ENCODE data around the gene TCP1.

TCP1 gene

GRCh38 chr6:159758031-159759001, 31.1 kb downstream of the TCP1 start:
- Histone ChIP-seq H3K36me3 (ENCODE audit: control insufficient read depth, insufficient read depth, low read length) (peaks cover 9% of the 10 kb centered on the region), H3K27ac (ENCODE audit: low read depth, low read length) (no peak overlapping the region), H4K5ac (ENCODE audit: low read length) (no peak overlapping the region), H2BK15ac (replicated peaks; ENCODE audit: low read depth) (no peak overlapping the region), H3K4me2 (ENCODE audit: low read length) (no peak overlapping the region), H2AK5ac (ENCODE audit: low read length) (no peak overlapping the region), H3K79me2 (ENCODE audit: control insufficient read depth, insufficient read depth, low read length) (peaks cover 8% of the 10 kb centered on the region), H3K4ac (ENCODE audit: low read depth, low read length) (no peak overlapping the region), H3K4me1 (ENCODE audit: control insufficient read depth, low read depth, low read length) (peaks cover 7% of the 10 kb centered on the region), H3K79me1 (ENCODE audit: low read length) (peaks cover 11% of the 10 kb centered on the region), H3K4me3 (ENCODE audit: low read length) (no peak overlapping the region), H2BK120ac (ENCODE audit: low read depth, low read length) (no peak overlapping the region), H3K9ac (ENCODE audit: low read length) (no peak overlapping the region), H3K18ac (ENCODE audit: low read length) (no peak overlapping the region), H2BK5ac (ENCODE audit: low read length) (no peak overlapping the region), H4K8ac (ENCODE audit: low read depth, low read length) (no peak overlapping the region), H3K23ac (ENCODE audit: low read length) (no peak overlapping the region), H3K27me3 (ENCODE audit: insufficient read depth, low read length, poor library complexity) (no peaks in the 10 kb centered on the region), H3K56ac (ENCODE audit: low read length) (no peak overlapping the region)
- WGBS (ENCODE audit: extremely low coverage, insufficient coverage, low lambda C conversion rate): no CpG with 5 or more reads among the region's 7 CpGs
- DNase-seq: peak; percentile 85

DNA sequence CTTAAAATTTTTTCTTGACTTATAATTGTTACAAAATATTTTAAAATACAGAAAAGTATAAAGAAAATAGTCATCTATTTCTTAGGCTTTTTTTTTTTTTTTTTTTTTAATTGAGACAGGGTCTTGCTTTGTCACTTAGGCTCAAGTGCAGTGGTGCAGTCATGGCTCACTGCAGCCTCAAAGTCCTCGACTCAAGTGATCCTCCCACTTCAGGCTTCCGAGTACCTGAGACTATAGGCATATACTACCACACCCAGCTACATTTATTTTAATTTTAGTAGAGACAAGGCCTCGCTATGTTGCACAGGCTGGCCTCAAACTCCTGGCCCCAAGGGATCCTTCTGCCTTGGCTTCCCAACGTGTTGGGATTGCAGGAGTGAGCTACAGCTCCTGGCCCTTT, 32.9 kb downstream of the TCP1 start:
- Histone ChIP-seq H3K23ac (ENCODE audit: low read length) (no peak overlapping the region), H4K5ac (ENCODE audit: low read length) (no peak overlapping the region), H3K79me2 (ENCODE audit: control insufficient read depth, insufficient read depth, low read length) (peaks cover under 1% of the 10 kb centered on the region), H3K79me1 (ENCODE audit: low read length) (peaks cover 6% of the 10 kb centered on the region), H3K4me3 (ENCODE audit: low read length) (no peak overlapping the region), H3K9ac (ENCODE audit: low read length) (no peak overlapping the region), H3K27ac (ENCODE audit: low read depth, low read length) (no peak overlapping the region), H4K8ac (ENCODE audit: low read depth, low read length) (no peak overlapping the region), H3K56ac (ENCODE audit: low read length) (no peak overlapping the region), H3K36me3 (ENCODE audit: control insufficient read depth, insufficient read depth, low read length) (peaks cover 11% of the 10 kb centered on the region), H3K18ac (ENCODE audit: low read length) (no peak overlapping the region), H3K4me2 (ENCODE audit: low read length) (no peak overlapping the region), H3K27me3 (ENCODE audit: insufficient read depth, low read length, poor library complexity) (no peaks in the 10 kb centered on the region), H3K4me1 (ENCODE audit: control insufficient read depth, low read depth, low read length) (peaks cover 5% of the 10 kb centered on the region), H2BK120ac (ENCODE audit: low read depth, low read length) (no peak overlapping the region), H2BK15ac (replicated peaks; ENCODE audit: low read depth) (no peak overlapping the region), H2AK5ac (ENCODE audit: low read length) (no peak overlapping the region), H2BK5ac (ENCODE audit: low read length) (no peak overlapping the region), H3K4ac (ENCODE audit: low read depth, low read length) (no peak overlapping the region)
- no peak for DNase-seq
- no CpG with 5 or more reads among the region's 4 CpGs for WGBS (ENCODE audit: extremely low coverage, insufficient coverage, low lambda C conversion rate)

- WGBS (ENCODE audit: extremely low coverage, insufficient coverage, low lambda C conversion rate): no CpG with 5 or more reads among the region's 15 CpGs
- Histone ChIP-seq H2BK5ac (ENCODE audit: low read length) (no peak overlapping the region), H3K18ac (ENCODE audit: low read length) (no peak overlapping the region), H3K4me2 (ENCODE audit: low read length) (no peak overlapping the region), H3K23ac (ENCODE audit: low read length) (no peak overlapping the region), H3K27me3 (ENCODE audit: insufficient read depth, low read length, poor library complexity) (no peaks in the 10 kb centered on the region), H4K8ac (ENCODE audit: low read depth, low read length) (no peak overlapping the region), H3K9ac (ENCODE audit: low read length) (no peak overlapping the region), H2BK120ac (ENCODE audit: low read depth, low read length) (no peak overlapping the region), H3K79me2 (ENCODE audit: control insufficient read depth, insufficient read depth, low read length) (peaks cover 2% of the 10 kb centered on the region), H3K4me1 (ENCODE audit: control insufficient read depth, low read depth, low read length) (no peaks in the 10 kb centered on the region), H3K27ac (ENCODE audit: low read depth, low read length) (no peak overlapping the region), H3K36me3 (ENCODE audit: control insufficient read depth, insufficient read depth, low read length) (peaks cover 11% of the 10 kb centered on the region), H3K79me1 (ENCODE audit: low read length) (peaks cover 6% of the 10 kb centered on the region), H3K56ac (ENCODE audit: low read length) (no peak overlapping the region), H3K4me3 (ENCODE audit: low read length) (no peak overlapping the region), H2AK5ac (ENCODE audit: low read length) (no peak overlapping the region), H3K4ac (ENCODE audit: low read depth, low read length) (no peak overlapping the region), H2BK15ac (replicated peaks; ENCODE audit: low read depth) (no peak overlapping the region), H4K5ac (ENCODE audit: low read length) (no peak overlapping the region)
- no peak for DNase-seq
Measured at GRCh38 chr6:159754959-159755914, 34.2 kb downstream of the TCP1 start.

- no peak overlapping the region for H3K23ac ChIP-seq (ENCODE audit: low read length)
- no peak overlapping the region for H2BK120ac ChIP-seq (ENCODE audit: low read depth, low read length)
- H3K4me2 ChIP-seq (ENCODE audit: low read length): no peak overlapping the region
- no peak overlapping the region for H3K56ac ChIP-seq (ENCODE audit: low read length)
- no peak overlapping the region for H2BK5ac ChIP-seq (ENCODE audit: low read length)
- no peak overlapping the region for H3K9ac ChIP-seq (ENCODE audit: low read length)
- H3K79me1 ChIP-seq (ENCODE audit: low read length): peaks cover 6% of the 10 kb centered on the region
- H3K27ac ChIP-seq (ENCODE audit: low read depth, low read length): no peak overlapping the region
- H4K8ac ChIP-seq (ENCODE audit: low read depth, low read length): no peak overlapping the region
- no peak overlapping the region for H3K18ac ChIP-seq (ENCODE audit: low read length)
- no CpG with 5 or more reads among the region's 2 CpGs for WGBS (ENCODE audit: extremely low coverage, insufficient coverage, low lambda C conversion rate)
- no peak overlapping the region for H2AK5ac ChIP-seq (ENCODE audit: low read length)
- H3K4me1 ChIP-seq (ENCODE audit: control insufficient read depth, low read depth, low read length): no peaks in the 10 kb centered on the region
- no peak overlapping the region for H4K5ac ChIP-seq (ENCODE audit: low read length)
- H3K4ac ChIP-seq (ENCODE audit: low read depth, low read length): no peak overlapping the region
- no peak overlapping the region for H3K4me3 ChIP-seq (ENCODE audit: low read length)
- H2BK15ac ChIP-seq (replicated peaks; ENCODE audit: low read depth): no peak overlapping the region
- no peaks in the 10 kb centered on the region for H3K27me3 ChIP-seq (ENCODE audit: insufficient read depth, low read length, poor library complexity)
- DNase-seq: no peak
- peaks cover 2% of the 10 kb centered on the region for H3K79me2 ChIP-seq (ENCODE audit: control insufficient read depth, insufficient read depth, low read length)
- peaks cover 11% of the 10 kb centered on the region for H3K36me3 ChIP-seq (ENCODE audit: control insufficient read depth, insufficient read depth, low read length)
Measured at GRCh38 chr6:159754401-159754800, 35.0 kb downstream of the TCP1 start.

DNA sequence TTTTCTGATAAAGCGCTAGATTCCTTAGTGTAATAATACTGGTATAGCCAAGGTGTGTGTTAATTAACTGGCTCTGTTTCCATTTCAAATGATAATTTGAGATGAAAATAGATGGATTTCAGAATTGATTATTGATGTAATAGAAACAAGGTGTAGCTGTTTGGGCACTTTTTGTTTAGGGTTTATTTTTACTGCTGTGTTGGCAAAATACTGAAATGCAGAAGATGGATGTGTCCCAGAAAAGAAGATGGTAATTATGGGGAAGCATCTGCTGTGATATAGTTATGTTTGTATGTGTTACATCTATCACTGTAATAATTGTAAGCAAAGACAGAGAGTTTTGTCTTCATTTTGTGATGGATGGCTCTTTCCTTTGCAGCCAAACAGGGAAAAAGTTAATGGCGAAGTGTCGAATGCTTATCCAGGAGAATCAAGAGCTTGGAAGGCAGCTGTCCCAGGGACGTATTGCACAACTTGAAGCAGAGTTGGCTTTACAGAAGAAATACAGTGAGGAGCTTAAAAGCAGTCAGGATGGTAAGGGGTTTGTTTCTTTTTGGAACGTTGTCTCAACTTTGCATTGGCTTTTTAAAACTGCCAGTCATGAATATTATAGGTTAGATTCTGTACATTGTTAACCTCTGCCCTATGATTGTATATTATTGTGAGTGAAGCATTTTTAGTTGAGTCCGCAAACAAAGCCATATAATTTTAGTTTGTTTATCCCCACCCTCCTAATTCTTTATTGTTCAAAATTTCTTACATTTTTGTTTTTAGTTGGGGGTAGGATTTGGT, 36.1 kb downstream of the TCP1 start:
- no CpG with 5 or more reads among the region's 6 CpGs for WGBS (ENCODE audit: extremely low coverage, insufficient coverage, low lambda C conversion rate)
- no peak overlapping the region for H3K27ac ChIP-seq (ENCODE audit: low read depth, low read length)
- peaks cover 2% of the 10 kb centered on the region for H3K79me2 ChIP-seq (ENCODE audit: control insufficient read depth, insufficient read depth, low read length)
- no peaks in the 10 kb centered on the region for H3K27me3 ChIP-seq (ENCODE audit: insufficient read depth, low read length, poor library complexity)
- H3K79me1 ChIP-seq (ENCODE audit: low read length): peaks cover 4% of the 10 kb centered on the region
- no peak overlapping the region for H2BK5ac ChIP-seq (ENCODE audit: low read length)
- no peak overlapping the region for H3K56ac ChIP-seq (ENCODE audit: low read length)
- H3K4ac ChIP-seq (ENCODE audit: low read depth, low read length): no peak overlapping the region
- H4K8ac ChIP-seq (ENCODE audit: low read depth, low read length): no peak overlapping the region
- no peak overlapping the region for H4K5ac ChIP-seq (ENCODE audit: low read length)
- H2BK120ac ChIP-seq (ENCODE audit: low read depth, low read length): no peak overlapping the region
- DNase-seq: no peak
- H3K23ac ChIP-seq (ENCODE audit: low read length): no peak overlapping the region
- H2BK15ac ChIP-seq (replicated peaks; ENCODE audit: low read depth): no peak overlapping the region
- no peak overlapping the region for H3K9ac ChIP-seq (ENCODE audit: low read length)
- H3K4me3 ChIP-seq (ENCODE audit: low read length): no peak overlapping the region
- H3K4me2 ChIP-seq (ENCODE audit: low read length): no peak overlapping the region
- peaks cover 12% of the 10 kb centered on the region for H3K36me3 ChIP-seq (ENCODE audit: control insufficient read depth, insufficient read depth, low read length)
- H2AK5ac ChIP-seq (ENCODE audit: low read length): no peak overlapping the region
- H3K18ac ChIP-seq (ENCODE audit: low read length): no peak overlapping the region
- no peaks in the 10 kb centered on the region for H3K4me1 ChIP-seq (ENCODE audit: control insufficient read depth, low read depth, low read length)

Measured in mesendoderm (in vitro differentiated cells).